Activated naive CD4-positive, alpha-beta T cell treated with anti-CD3 and anti-CD28 coated beads, Interleukin-2, amount 10 ng/mL, durations not matched to agents 5 hours and 36 hours (primary cell): Measurements from ENCODE around the gene HTR3C. TPM values are rescaled to one million over a fixed set of nuclear protein-coding genes. Genes with fewer than 3 reads are reported as not detected.

Experiments used
- total RNA-seq, 2 experiments: library from RNA; stranded (reverse); gene quantifications; one replicate each; pipeline ENCODE4 v1.2.3, GENCODE V29; 2021

Gene HTR3C, protein sequence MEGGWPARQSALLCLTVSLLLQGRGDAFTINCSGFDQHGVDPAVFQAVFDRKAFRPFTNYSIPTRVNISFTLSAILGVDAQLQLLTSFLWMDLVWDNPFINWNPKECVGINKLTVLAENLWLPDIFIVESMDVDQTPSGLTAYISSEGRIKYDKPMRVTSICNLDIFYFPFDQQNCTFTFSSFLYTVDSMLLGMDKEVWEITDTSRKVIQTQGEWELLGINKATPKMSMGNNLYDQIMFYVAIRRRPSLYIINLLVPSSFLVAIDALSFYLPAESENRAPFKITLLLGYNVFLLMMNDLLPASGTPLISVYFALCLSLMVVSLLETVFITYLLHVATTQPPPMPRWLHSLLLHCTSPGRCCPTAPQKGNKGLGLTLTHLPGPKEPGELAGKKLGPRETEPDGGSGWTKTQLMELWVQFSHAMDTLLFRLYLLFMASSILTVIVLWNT
- total RNA-seq = not detected

DNA sequence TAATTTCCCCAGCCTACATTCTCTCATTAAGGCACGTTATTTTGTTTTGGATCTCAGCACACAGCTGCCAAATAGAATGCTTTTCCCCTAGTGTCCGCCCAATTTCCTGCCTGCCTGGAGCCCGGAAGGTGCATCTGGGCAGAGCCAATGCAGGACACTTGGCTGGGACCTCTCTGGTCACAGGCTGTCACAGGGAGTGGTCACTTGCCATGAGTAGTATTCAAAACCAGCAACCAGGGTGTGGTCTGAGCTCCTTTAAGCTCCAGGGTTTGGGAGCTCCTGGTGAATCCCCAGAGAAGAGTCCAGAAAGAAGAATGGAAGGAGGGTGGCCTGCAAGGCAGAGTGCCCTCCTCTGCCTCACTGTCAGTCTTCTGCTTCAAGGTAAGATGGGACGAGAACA is at the start of gene HTR3C:
Gene HTR3C, plus strand, starts transcription at position 281 of the 400 bp plus-strand sequence. Its CDS starts 34 bp downstream, at position 315.

GRCh38 chr3:184017672-184018423 is 35.0 kb upstream of the HTR3C start, which contains the start of gene ABCC5:
ABCC5 (minus strand) TSS chr3:184017884; CDS start chr3:184014392, 3,492 bp downstream.

DNA sequence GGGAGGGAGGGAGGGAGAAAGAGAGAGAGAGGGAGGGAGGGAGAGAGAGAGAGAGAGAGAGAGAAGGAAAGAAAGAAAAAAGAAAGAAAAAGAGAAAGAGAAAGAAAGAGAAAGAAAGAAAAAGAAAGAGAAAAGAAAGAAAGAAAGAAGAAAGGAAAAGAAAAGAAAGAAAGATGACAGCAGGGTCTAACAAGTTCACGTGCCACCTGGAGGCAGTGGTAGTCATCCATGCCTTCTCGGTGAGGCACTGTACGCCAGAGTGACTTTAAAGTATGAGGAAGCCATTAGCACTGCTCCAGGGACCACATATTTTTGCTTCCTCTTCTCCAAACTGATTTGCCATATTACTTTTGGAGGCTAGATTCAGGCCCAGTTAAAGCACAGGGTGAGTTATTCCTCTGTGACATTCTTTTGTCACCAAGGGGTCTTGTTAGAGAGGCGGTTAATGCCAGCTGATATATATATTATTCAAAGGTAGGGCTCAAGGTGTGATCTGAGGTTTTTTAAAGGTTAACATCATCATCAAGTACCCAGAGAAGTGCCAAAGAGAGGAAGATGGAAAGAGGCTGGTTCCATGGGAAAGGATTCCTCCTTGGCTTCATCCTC is 21.6 kb upstream of the HTR3C start, which contains the start of gene HTR3D:
Gene HTR3D, plus strand, starts transcription at position 556 of the 606 bp plus-strand sequence. Its CDS starts 0 bp downstream, at position 556.

GRCh38 chr3:184096811-184097383 is 44.0 kb downstream of the HTR3C start, which contains the start of gene HTR3E:
HTR3E (plus strand) TSS chr3:184097064; CDS start chr3:184097530, 466 bp downstream.

Other genes starting within 250 kb of the HTR3C start
- under 1 TPM; 0.58 to 0.91 TPM for gene MAP6D1, start 227.5 kb upstream of the HTR3C start, total RNA-seq
- gene PARL, start 168.2 kb upstream of the HTR3C start, total RNA-seq = 10 to 100 TPM; 40.4 to 46.2 TPM
- gene ABCC5, start 35.2 kb upstream of the HTR3C start, total RNA-seq = 10 to 100 TPM; 22.6 to 23.8 TPM
- gene HTR3D, start 21.3 kb upstream of the HTR3C start, total RNA-seq = not detected
- not detected for gene HTR3E, start 44.0 kb downstream of the HTR3C start, total RNA-seq
- 10 to 100 TPM; 48.1 to 51.4 TPM for gene EIF2B5, start 82.3 kb downstream of the HTR3C start, total RNA-seq
- 10 to 100 TPM; 33.3 to 37.5 TPM for gene DVL3, start 102.3 kb downstream of the HTR3C start, total RNA-seq
- 100 to 1,000 TPM; 199 to 214 TPM for gene AP2M1, start 121.8 kb downstream of the HTR3C start, total RNA-seq
- 10 to 100 TPM; 60.4 TPM for gene ABCF3, start 133.2 kb downstream of the HTR3C start, total RNA-seq
- gene VWA5B2, start 176.5 kb downstream of the HTR3C start, total RNA-seq = not detected
- gene ALG3, start 195.9 kb downstream of the HTR3C start, total RNA-seq = 10 to 100 TPM; 37.9 to 41.2 TPM
- gene EEF1AKMT4, start 196.6 kb downstream of the HTR3C start, total RNA-seq = 1 to 10 TPM; 3.3 to 4.3 TPM
- gene CAMK2N2, start 208.5 kb downstream of the HTR3C start, total RNA-seq = not detected
- gene ECE2, start 223.0 kb downstream of the HTR3C start, total RNA-seq = not detected
- gene PSMD2, start 246.2 kb downstream of the HTR3C start, total RNA-seq = 100 to 1,000 TPM; 150 to 153 TPM